GM12872 (cell line): Measurements from ENCODE around the gene ZNF536.

Experiments
- CTCF ChIP-seq: IDR thresholded peaks from 3 replicates; pipeline ENCODE4 v1.5.1; 2011; ENCODE audit warnings: low read depth, mild to moderate bottlenecking, low read length, moderate library complexity; ENCODE audit not compliant: insufficient read depth

Gene ZNF536

GRCh38 chr19:30488191-30488590 is 116.0 kb downstream of the ZNF536 start:
- no peak for TF ChIP-seq CTCF

GRCh38 chr19:30490760-30491159 is 118.6 kb downstream of the ZNF536 start:
- no peak for TF ChIP-seq CTCF

GRCh38 chr19:30492586-30493270 is 120.5 kb downstream of the ZNF536 start:
- TF ChIP-seq CTCF, result no peak

- TF ChIP-seq CTCF, result no peak
Measured at GRCh38 chr19:30497034-30497433, 124.8 kb downstream of the ZNF536 start.

- no peak for TF ChIP-seq CTCF
Measured at GRCh38 chr19:30498707-30499106, 126.5 kb downstream of the ZNF536 start.

- TF ChIP-seq CTCF, result no peak
Measured at GRCh38 chr19:30504272-30504671, 132.1 kb downstream of the ZNF536 start.

- TF ChIP-seq CTCF, result no peak
Measured at GRCh38 chr19:30512176-30513081, 140.2 kb downstream of the ZNF536 start.
